ENCODE data around the gene SEMA4C. TPM values are rescaled to one million over a fixed set of nuclear protein-coding genes. Genes with fewer than 3 reads are reported as not detected.

The SEMA4C gene
- total RNA-seq, 1 experiment from 2014 or later: 16.3 TPM

GRCh38 chr2:96824079-96824870 lies 45.6 kb downstream of the SEMA4C start:
- H3K4me3 Mint-ChIP-seq (ENCODE audit: unreplicated experiment): no peak overlapping the region
- ChIA-PET CTCF (interaction anchor here (0.6 kb wide), 2 partner anchors 8 to 33 kb away, joined by 3 to 4 read pairs; no protein-coding TSS in a partner anchor), POLR2A (interaction anchor here (1.4 to 1.5 kb wide), 2 partner anchors 10 to 18 kb away, joined by 3 to 4 read pairs; no protein-coding TSS in a partner anchor)
- H3K27me3 Mint-ChIP-seq (ENCODE audit: insufficient read depth, unreplicated experiment): no peaks in the 10 kb centered on the region
- H3K27ac Mint-ChIP-seq (ENCODE audit: low read depth, unreplicated experiment): no peak overlapping the region
- intact Hi-C loops (cut with micrococcal nuclease): no loop called here
- peaks cover 53% of the 10 kb centered on the region for H3K36me3 Mint-ChIP-seq (ENCODE audit: insufficient read depth, unreplicated experiment)
- no peak for TF ChIP-seq CTCF (IDR thresholded peaks at IDR 0.05; ENCODE audit: unreplicated experiment)
- no peaks in the 10 kb centered on the region for H3K9me3 Mint-ChIP-seq (ENCODE audit: unreplicated experiment)
- no peak for DNase-seq (ENCODE audit: unreplicated experiment)
- H3K4me1 Mint-ChIP-seq (ENCODE audit: insufficient read depth, unreplicated experiment): peaks cover 14% of the 10 kb centered on the region
- BruUV-seq (replicated peaks): no TSS peak

- Mint-ChIP-seq H3K4me1 (ENCODE audit: insufficient read depth, unreplicated experiment) (peaks cover 19% of the 10 kb centered on the region), H3K36me3 (ENCODE audit: insufficient read depth, unreplicated experiment) (peaks cover 53% of the 10 kb centered on the region), H3K9me3 (ENCODE audit: unreplicated experiment) (no peaks in the 10 kb centered on the region), H3K27me3 (ENCODE audit: insufficient read depth, unreplicated experiment) (no peaks in the 10 kb centered on the region), H3K4me3 (ENCODE audit: unreplicated experiment) (no peak overlapping the region), H3K27ac (ENCODE audit: low read depth, unreplicated experiment) (no peak overlapping the region)
- no peak for DNase-seq (ENCODE audit: unreplicated experiment)
- BruUV-seq (replicated peaks): no TSS peak
- ChIA-PET POLR2A (interaction anchor here (1.5 kb wide), 1 partner anchor 19 kb away, joined by 3 read pairs; no protein-coding TSS in a partner anchor), CTCF (interaction anchor here (0.7 kb wide), 1 partner anchor 62 kb away, joined by 5 read pairs; no protein-coding TSS in a partner anchor)
- no peak for TF ChIP-seq CTCF (IDR thresholded peaks at IDR 0.05; ENCODE audit: unreplicated experiment)
- intact Hi-C loops (cut with micrococcal nuclease): no loop called here
Measured at GRCh38 chr2:96823198-96823597, 46.7 kb downstream of the SEMA4C start.

- intact Hi-C loops (cut with micrococcal nuclease): no loop called here
- H3K36me3 Mint-ChIP-seq (ENCODE audit: insufficient read depth, unreplicated experiment): peaks cover 49% of the 10 kb centered on the region
Measured at GRCh38 chr2:96822786-96823185, 47.1 kb downstream of the SEMA4C start.

More at GRCh38 chr2:96822786-96823185, 47.1 kb downstream of the SEMA4C start:
- no TSS peak for BruUV-seq (replicated peaks)
- Mint-ChIP-seq H3K4me3 (ENCODE audit: unreplicated experiment) (no peak overlapping the region), H3K27ac (ENCODE audit: low read depth, unreplicated experiment) (no peak overlapping the region), H3K4me1 (ENCODE audit: insufficient read depth, unreplicated experiment) (peaks cover 20% of the 10 kb centered on the region), H3K27me3 (ENCODE audit: insufficient read depth, unreplicated experiment) (no peaks in the 10 kb centered on the region), H3K9me3 (ENCODE audit: unreplicated experiment) (no peaks in the 10 kb centered on the region)
- ChIA-PET POLR2A (no interaction called here), CTCF (interaction anchor here (0.6 to 1.0 kb wide), 3 partner anchors 12 to 273 kb away, joined by 3 to 5 read pairs (median 3); no protein-coding TSS in a partner anchor)
- DNase-seq (ENCODE audit: unreplicated experiment): no peak
- no peak for TF ChIP-seq CTCF (IDR thresholded peaks at IDR 0.05; ENCODE audit: unreplicated experiment)
